Endothelial cell of umbilical vein (primary cell): Measurements from ENCODE around the gene ANKZF1. TPM values are rescaled to one million over a fixed set of nuclear protein-coding genes. Genes with fewer than 3 reads are reported as not detected.

Experiments used
- Bru-seq: library from RNA; stranded (reverse); fragments of 400-500 nt; gene quantifications from one replicate; lab custom pipeline; 2021; lab: Mats Ljungman, UMichigan
- BruChase-seq, 2 experiments: library from RNA; stranded (reverse); fragments of 400-500 nt; gene quantifications; one replicate each; lab custom pipeline; 2021; lab: Mats Ljungman, UMichigan
- BruUV-seq: library from RNA; stranded (reverse); fragments of 400-500 nt; replicated peaks from 2 replicates; lab custom pipeline; 2021; lab: Mats Ljungman, UMichigan
- CTCF ChIA-PET: fragments of 300-600, 350-600 bp; sonication (Branson Sonifier 250); formaldehyde crosslinking; loops from one replicate; lab custom pipeline; 2021; ENCODE audit warnings: antibody characterized with exemption, inconsistent platforms; lab: Charles Lee
- POLR2A ChIA-PET: fragments of 300-600, 350-600 bp; sonication (Branson Sonifier 250); formaldehyde crosslinking; loops from one replicate; lab custom pipeline; 2021; ENCODE audit warnings: antibody characterized with exemption, inconsistent platforms; lab: Charles Lee
- DNase-seq: peaks from one replicate; pipeline ENCODE4 v3.0.0-alpha.2; 2011; ENCODE audit warnings: low read depth, low spot score
- FAIRE-seq: peaks from 2 replicates; lab custom pipeline; 2011; peaks lifted over from hg19 to GRCh38; lab: Jason Lieb, UNC
- H2AFZ ChIP-seq: 2 replicates; pipeline ENCODE4 v1.6.0; 2012; ENCODE audit warnings: low read depth, low read length, control low read depth, inconsistent platforms
- H3K27ac ChIP-seq: 2 replicates; pipeline ENCODE4 v1.5.1; 2011; ENCODE audit warnings: low read depth, mild to moderate bottlenecking, control low read depth, low read length, moderate library complexity; ENCODE audit not compliant: insufficient read depth
- H3K27me3 ChIP-seq, 2 experiments: 2 replicates each; pipeline versions ENCODE4 v1.6.0 to v1.6.1; 2011; ENCODE audit warnings: low read length in 2 of 2, mixed read lengths in 1 of 2; ENCODE audit not compliant: control insufficient read depth in 2 of 2, insufficient read depth in 2 of 2
- H3K36me3 ChIP-seq, 2 experiments: 2 replicates in 1 of 2; 3 replicates in 1 of 2; pipeline ENCODE4 v1.5.1; 2011; ENCODE audit warnings: low read length in 2 of 2, mild to moderate bottlenecking in 1 of 2, moderate library complexity in 1 of 2; ENCODE audit not compliant: control insufficient read depth in 2 of 2, insufficient read depth in 2 of 2; ENCODE audit errors: extremely low read depth in 1 of 2
- H3K4me1 ChIP-seq: 3 replicates; pipeline ENCODE4 v1.5.1; 2011; ENCODE audit warnings: mild to moderate bottlenecking, low read length; ENCODE audit not compliant: control insufficient read depth, insufficient read depth; ENCODE audit errors: extremely low read depth
- H3K4me2 ChIP-seq: 2 replicates; pipeline ENCODE4 v1.6.1; 2011; ENCODE audit warnings: low read length, control low read depth, mixed read lengths; ENCODE audit not compliant: insufficient read depth
- H3K4me3 ChIP-seq, 3 experiments: fragments of 200-600 bp in 1 of 3; sonication (generic), shearing (Covaris generic) in 1 of 3; replicated peaks in 1 of 3; 2 replicates each; pipeline ENCODE4 v1.5.1; 2011 to 2016; ENCODE audit warnings: control low read depth in 3 of 3, low read length in 3 of 3, mild to moderate bottlenecking in 2 of 3, inconsistent platforms in 1 of 3, low read depth in 1 of 3, moderate library complexity in 1 of 3; ENCODE audit not compliant: insufficient read depth in 1 of 3
- H3K79me2 ChIP-seq: 2 replicates; pipeline ENCODE4 v1.6.0; 2012; ENCODE audit warnings: low read length, inconsistent platforms; ENCODE audit not compliant: control insufficient read depth, insufficient read depth
- H3K9ac ChIP-seq: replicated peaks from 2 replicates; pipeline ENCODE3; 2011; ENCODE audit warnings: low read length, control low read depth; ENCODE audit not compliant: insufficient read depth; ENCODE audit errors: extremely low read depth
- H3K9me1 ChIP-seq: replicated peaks from 3 replicates; pipeline ENCODE4 v1.6.0; 2011; ENCODE audit warnings: mild to moderate bottlenecking, low read length; ENCODE audit not compliant: control insufficient read depth, insufficient read depth; ENCODE audit errors: extremely low read depth
- H3K9me3 ChIP-seq: replicated peaks from 2 replicates; pipeline ENCODE4 v1.5.1; 2012; ENCODE audit warnings: low read length, inconsistent platforms; ENCODE audit not compliant: control insufficient read depth, insufficient read depth
- H4K20me1 ChIP-seq: replicated peaks from 2 replicates; pipeline ENCODE3; 2011; ENCODE audit warnings: mild to moderate bottlenecking, low read length; ENCODE audit not compliant: control insufficient read depth, insufficient read depth; ENCODE audit errors: extremely low read depth
- EZH2 ChIP-seq: IDR thresholded peaks from 2 replicates; pipeline ENCODE4 v1.6.1; 2012; ENCODE audit warnings: borderline replicate concordance, low read depth, mild to moderate bottlenecking, moderate library complexity, low read length, inconsistent platforms; ENCODE audit not compliant: severe bottlenecking
- FOS ChIP-seq: IDR thresholded peaks from 2 replicates; pipeline ENCODE4 v1.6.1; 2011; ENCODE audit warnings: mild to moderate bottlenecking, low read length, moderate library complexity, borderline replicate concordance; ENCODE audit not compliant: insufficient read depth
- GATA2 ChIP-seq: IDR thresholded peaks from 2 replicates; pipeline ENCODE4 v1.7.0; 2011; ENCODE audit warnings: low read depth, mild to moderate bottlenecking, moderate library complexity, mixed read lengths, low read length; ENCODE audit not compliant: insufficient read length, insufficient read depth
- MAX ChIP-seq: IDR thresholded peaks from 2 replicates; pipeline ENCODE4 v1.6.1; 2011; ENCODE audit not compliant: insufficient read depth, insufficient read length
- POLR2A ChIP-seq: IDR thresholded peaks from 2 replicates; pipeline ENCODE4 v1.6.1; 2012; ENCODE audit warnings: low read depth, mild to moderate bottlenecking, control low read depth, low read length
- POLR2AphosphoS5 ChIP-seq: IDR thresholded peaks from 2 replicates; pipeline ENCODE4 v1.6.1; 2012; ENCODE audit warnings: low read depth, mild to moderate bottlenecking, control low read depth, low read length, moderate library complexity; ENCODE audit not compliant: insufficient read depth
- dilution Hi-C: fragments of 300-500 bp; cut with MboI; formaldehyde crosslinking; loops from one replicate; pipeline ENCODE4 v1.15.0; 2019; ENCODE audit warnings: low sequenced_read_pairs; ENCODE audit not compliant: extremely low pct_ligation_motif_present
- intact Hi-C: fragments of 100-400 bp; cut with micrococcal nuclease; formaldehyde crosslinking; loops from one replicate; pipeline ENCODE4 v1.10.0; 2022
- long read RNA-seq: library from polyadenylated mRNA; stranded (forward); transcript quantifications from one replicate; pipeline ENCODE4 v2.0.0, GENCODE V29; 2021
- polyA minus RNA-seq, 3 experiments: library from RNA; depleted of rRNA, polyadenylated mRNA; stranded (reverse); fragments of >200 nt; gene quantifications; 1 replicate in 1 of 3; 2 replicates in 2 of 3; pipeline ENCODE4 v1.2.3, GENCODE V29; 2011
- polyA plus RNA-seq, 4 experiments: library from polyadenylated mRNA; depleted of rRNA in 3 of 4; stranded (reverse) in 3 of 4; unstranded in 1 of 4; fragments of >200 nt; gene quantifications; 2 replicates each; pipeline versions ENCODE4 v1.2.1 to v1.2.3, GENCODE V29; 2011 to 2012; ENCODE audit warnings: missing spikeins in 1 of 4
- total RNA-seq: library from RNA; stranded (reverse); gene quantifications from 2 replicates; pipeline ENCODE4 v1.2.3, GENCODE V29; 2021

The ANKZF1 gene
- total RNA-seq (34.0 and 36.2 TPM in 2 replicates), polyA plus RNA-seq (23.4 and 26.5 TPM in 2 replicates), polyA minus RNA-seq (24.7 and 30.2 TPM in 2 replicates), Bru-seq, nascent RNA (percentile 65 among the genes with signal in this experiment), BruChase-seq, experiment 1, labeled RNA remaining after a 6-hour chase (percentile 76 among the genes with signal in this experiment), BruChase-seq, experiment 2, labeled RNA remaining after a 2-hour chase (percentile 81 among the genes with signal in this experiment)
- 9.5 and 11.3 TPM in 2 replicates for polyA plus RNA-seq (2011; cell fraction: cytosol; rRNA removed)
- 247 and 254 TPM in 2 replicates for polyA plus RNA-seq (2011; cell fraction: nucleus; rRNA removed)
- polyA plus RNA-seq (2012), result 17.9 and 20.6 TPM in 2 replicates
- polyA minus RNA-seq (2011; cell fraction: cytosol; rRNA and poly(A)+ RNA removed), result 13.5 TPM
- polyA minus RNA-seq (2011; cell fraction: nucleus; rRNA and poly(A)+ RNA removed), result 51.8 and 63.3 TPM in 2 replicates
- long read RNA-seq, transcript ANKZF1-201 (14 exons, 2,579 nt), result major isoform, 17 of 42 reads
- long read RNA-seq, partial matches to known transcripts, result 5 of 42 reads
- long read RNA-seq, other reads (novel, unspliced or antisense), result 18 of 42 reads

DNA sequence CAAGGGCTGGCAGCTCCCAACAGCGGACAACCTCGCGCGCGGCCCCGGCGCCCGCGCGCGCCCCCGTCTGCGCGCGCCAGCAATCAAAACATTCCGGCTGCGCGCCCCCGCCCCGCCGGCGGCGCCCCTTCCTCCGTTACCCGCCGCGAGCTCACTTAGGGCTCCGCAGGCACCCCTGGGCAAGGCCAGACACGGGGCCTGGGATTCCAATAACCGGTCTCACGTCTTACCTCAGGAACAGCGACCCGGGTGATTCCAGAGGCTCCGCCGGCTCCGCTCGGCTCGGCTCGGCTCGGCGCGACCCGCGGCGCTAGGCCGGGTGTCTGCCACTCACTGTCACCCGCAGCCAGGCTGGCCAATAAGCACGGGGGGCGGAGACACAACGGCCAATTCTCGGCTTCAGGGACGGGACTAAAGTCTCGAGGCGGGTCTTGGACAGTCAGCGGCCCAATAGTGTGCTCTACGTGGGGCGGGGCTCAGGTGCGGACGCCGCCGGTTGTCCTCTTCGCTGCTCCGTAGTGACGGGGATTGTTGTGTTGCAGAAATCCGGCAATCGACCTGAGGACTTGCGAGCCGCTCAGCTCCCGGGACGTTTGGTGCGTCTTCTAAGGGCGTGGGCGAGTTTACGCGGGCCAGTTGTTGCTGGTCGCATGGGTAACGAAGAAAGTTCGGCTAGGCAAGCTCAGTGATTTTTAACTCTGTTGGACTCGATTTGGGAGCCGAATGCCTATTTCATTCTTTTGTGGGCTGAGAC is at the start of gene ANKZF1, which contains the start of gene ATG9A:
ANKZF1 (plus strand) TSS at position 502 of the 754 bp plus-strand sequence. CDS start 452 bp downstream, outside the sequence.
ATG9A (minus strand) TSS at position 332 of the 754 bp plus-strand sequence. CDS start 1,612 bp downstream, outside the sequence.
- peak; percentile 99 for FAIRE-seq

More for the DNA sequence above, at the start of gene ANKZF1, which contains the start of gene ATG9A:
- TF ChIP-seq EZH2, result no peak
- TF ChIP-seq FOS, result no peak
- TF ChIP-seq GATA2, result no peak
- no peak for TF ChIP-seq MAX
- peak; percentile 48 for TF ChIP-seq POLR2AphosphoS5
- TF ChIP-seq POLR2A, result peak; percentile 85
- CTCF ChIA-PET, result interaction anchor here (0.6 to 1.9 kb wide), 12 partner anchors 10 to 217 kb away, joined by 3 to 19 read pairs (median 5); partner anchors contain the start of genes ABCB6, DNAJB2, GLB1L and SLC23A3
- peak; percentile 100 for DNase-seq
- Histone ChIP-seq H3K27me3 (no peaks in the 10 kb centered on the region), H3K36me3 (peaks cover 3 to 24% of the 10 kb centered on the region in 2 experiments), H3K27ac (peak within 1 kb of the TSS; percentile 76), H3K4me2 (peak within 1 kb of the TSS; percentile 99), H3K9me3 (no peaks in the 10 kb centered on the region), H2AFZ (peak within 1 kb of the TSS; percentile 78), H3K4me3 (peak within 1 kb of the TSS; percentile 70 to 76 (median 70)), H3K9me1 (no peaks in the 10 kb centered on the region), H3K79me2 (peaks cover 20% of the 10 kb centered on the region), H4K20me1 (no peaks in the 10 kb centered on the region), H3K4me1 (peaks cover 15% of the 10 kb centered on the region), H3K9ac (peak within 1 kb of the TSS; percentile 93)
- BruUV-seq, result no TSS peak
- intact Hi-C loops (loop anchor here (1.0 kb wide), 8 partner anchors 11 to 69 kb away; partner anchors contain the start of genes ABCB6, GLB1L, NHEJ1 and STK16), dilution Hi-C loops (no loop called here)
- POLR2A ChIA-PET, result interaction anchor here (0.9 to 1.9 kb wide), 5 partner anchors 10 to 53 kb away, joined by 4 to 7 read pairs (median 5); partner anchors contain the start of genes CNPPD1, GLB1L and STK16
